Globus pallidus (tissue), 1 donor: ENCODE data around the gene EXTL2.
"Not testable (repeated sequence)": the region's sequence is repeated elsewhere in the genome, so short reads cannot be mapped to it uniquely, and the experiment has no call there.

Source experiments
- DNase-seq: peaks from one replicate; pipeline ENCODE4 v3.0.0-alpha.2; 2015; ENCODE audit warnings: low spot score

Gene EXTL2

GRCh38 chr1:100860397-100860991 lies 34.1 kb downstream of the EXTL2 start:
- DNase-seq: no peak

DNA sequence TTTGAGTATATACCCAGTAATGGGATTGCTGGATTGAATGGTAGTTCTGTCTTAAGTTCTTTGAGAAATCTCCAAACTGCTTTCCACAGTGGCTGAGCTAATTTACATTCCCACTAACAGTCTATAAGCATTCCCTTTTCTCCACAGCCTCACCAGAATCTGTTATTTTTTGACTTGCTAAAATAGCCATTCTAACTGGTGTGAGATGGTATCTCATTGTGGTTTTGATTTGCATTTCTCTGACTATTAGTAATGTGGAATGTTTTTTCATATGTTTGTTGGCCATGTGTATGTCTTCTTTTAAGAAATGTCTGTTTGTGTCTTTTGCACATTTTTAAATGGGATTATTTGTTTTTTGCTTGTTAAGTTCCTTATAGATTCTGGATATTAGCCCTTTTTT lies 39.5 kb downstream of the EXTL2 start:
- not testable (repeated sequence) for DNase-seq

GRCh38 chr1:100852976-100853375 lies 41.7 kb downstream of the EXTL2 start:
- DNase-seq: no peak

DNA sequence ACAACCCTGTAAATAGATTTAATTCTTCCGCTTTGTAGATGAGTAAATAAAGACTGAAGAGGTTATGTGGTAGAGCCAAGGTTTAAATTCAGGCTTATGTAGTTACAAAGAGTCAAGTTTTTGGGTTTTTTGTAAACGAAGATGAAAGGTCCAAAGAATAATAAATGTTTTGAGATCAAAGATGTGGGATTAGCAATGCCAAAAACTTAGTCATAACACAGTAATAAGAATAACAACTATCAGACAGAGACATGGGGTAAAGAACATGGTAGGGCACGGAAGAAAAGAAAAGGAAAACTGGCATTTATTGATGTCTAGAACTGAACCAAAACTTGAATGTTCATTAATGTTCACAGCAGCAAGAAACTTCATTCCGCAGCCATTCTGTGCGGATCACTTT lies 42.9 kb downstream of the EXTL2 start:
- no peak for DNase-seq

- no peak for DNase-seq
These were observed 47.1 kb downstream of the EXTL2 start for GRCh38 chr1:100847361-100848082.

DNA sequence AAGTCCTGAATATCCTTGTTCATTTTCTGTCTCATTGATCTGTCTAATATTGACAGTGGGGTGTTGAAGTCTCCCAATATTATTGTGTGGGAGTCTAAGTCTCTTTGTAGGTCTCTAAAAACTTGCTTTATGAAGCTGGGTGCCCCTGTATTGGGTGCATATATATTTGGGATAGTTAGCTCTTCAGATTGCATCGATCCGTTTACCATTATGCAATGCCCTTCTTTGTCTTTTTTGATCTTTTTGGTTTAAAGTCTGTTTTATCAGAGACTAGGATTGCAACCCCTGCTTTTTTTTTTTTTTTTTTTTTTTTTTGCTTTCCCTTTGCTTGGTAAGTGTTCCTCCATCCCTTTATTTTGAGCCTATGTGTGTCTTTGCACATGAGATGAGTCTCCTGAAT lies 51.5 kb downstream of the EXTL2 start:
- DNase-seq: not testable (repeated sequence)

GRCh38 chr1:100835866-100836842 lies 58.5 kb downstream of the EXTL2 start:
- no peak for DNase-seq

- no peak for DNase-seq
These were observed 59.6 kb downstream of the EXTL2 start for GRCh38 chr1:100834777-100835660.

GRCh38 chr1:100832694-100833428 lies 61.8 kb downstream of the EXTL2 start:
- no peak for DNase-seq

DNA sequence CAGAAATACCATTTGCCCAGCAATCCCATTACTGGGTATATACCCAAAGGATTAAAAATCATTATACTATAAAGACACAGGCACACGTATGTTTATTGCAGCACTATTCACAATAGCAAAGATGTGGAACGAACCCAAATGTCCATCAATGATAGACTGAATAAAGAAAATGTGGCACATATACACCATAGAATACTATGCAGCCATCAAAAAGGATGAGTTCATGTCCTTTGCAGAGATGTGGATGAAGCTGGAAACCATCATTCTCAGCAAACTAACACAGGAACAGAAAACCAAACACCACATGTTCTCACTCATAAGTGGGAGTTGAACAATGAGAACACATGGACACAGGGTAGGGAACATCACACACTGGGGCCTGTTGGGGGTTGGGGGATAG lies 69.0 kb downstream of the EXTL2 start:
- DNase-seq: not testable (repeated sequence)
